Natural killer cell treated with Interleukin-12 subunit alpha and Interleukin-12 subunit beta and Interleukin-15 and Interleukin-18, amount 100 ng/mL, for 72 hours (primary cell): Measurements from ENCODE around the gene DENND6A. TPM values are rescaled to one million over a fixed set of nuclear protein-coding genes. Genes with fewer than 3 reads are reported as not detected.

ENCODE experiments used
- ATAC-seq, 2 donors: fragments of 150-1000 bp; cut with Tn5 transposase in 1 of 2; sonication (Bioruptor Pico), chemical (Tn5 transposase) in 1 of 2; 2 replicates each; pipeline ENCODE4 v1.10.0; 2021
- DNase-seq: peaks from one replicate; pipeline ENCODE4 v3.0.0; 2022; ENCODE audit warnings: low spot score
- H3K27ac Mint-ChIP-seq, 2 donors: 1 replicate in 1 of 2; 2 replicates in 1 of 2; pipeline ENCODE4 v1.8.0; 2022; ENCODE audit warnings: mixed read lengths in 2 of 2, mild to moderate bottlenecking in 1 of 2, moderate library complexity in 1 of 2
- H3K27me3 Mint-ChIP-seq, 2 donors: 1 replicate in 1 of 2; 2 replicates in 1 of 2; pipeline ENCODE4 v1.8.0; 2022; ENCODE audit warnings: mixed read lengths in 2 of 2
- H3K36me3 Mint-ChIP-seq: one replicate; pipeline ENCODE4 v1.8.0; 2022; ENCODE audit warnings: mixed read lengths
- H3K4me1 Mint-ChIP-seq, 2 donors: 1 replicate in 1 of 2; 2 replicates in 1 of 2; pipeline ENCODE4 v1.8.0; 2022; ENCODE audit warnings: low read depth in 2 of 2, mixed read lengths in 2 of 2, mild to moderate bottlenecking in 1 of 2
- H3K4me3 Mint-ChIP-seq: one replicate; pipeline ENCODE4 v1.8.0; 2022; ENCODE audit warnings: mixed read lengths
- H3K9me3 Mint-ChIP-seq: 2 replicates; pipeline ENCODE4 v1.8.0; 2022; ENCODE audit warnings: mixed read lengths
- total RNA-seq, 2 donors: library from RNA; stranded (reverse); gene quantifications; one replicate each; pipeline ENCODE4 v1.2.3, GENCODE V29; 2022

Gene DENND6A
- total RNA-seq, 2 donors from 2014 or later, result 19.2 to 28.6 TPM

GRCh38 chr3:57683286-57683685 is 9.6 kb downstream of the DENND6A start:
- Mint-ChIP-seq H3K27ac (no peak overlapping the region), H3K9me3 (no peaks in the 10 kb centered on the region), H3K4me1 (peaks cover 43 to 60% of the 10 kb centered on the region in 2 donors), H3K4me3 (no peak overlapping the region), H3K36me3 (peaks cover 7% of the 10 kb centered on the region), H3K27me3 (no peaks in the 10 kb centered on the region)
- ATAC-seq (no peak), DNase-seq (no peak)

DNA sequence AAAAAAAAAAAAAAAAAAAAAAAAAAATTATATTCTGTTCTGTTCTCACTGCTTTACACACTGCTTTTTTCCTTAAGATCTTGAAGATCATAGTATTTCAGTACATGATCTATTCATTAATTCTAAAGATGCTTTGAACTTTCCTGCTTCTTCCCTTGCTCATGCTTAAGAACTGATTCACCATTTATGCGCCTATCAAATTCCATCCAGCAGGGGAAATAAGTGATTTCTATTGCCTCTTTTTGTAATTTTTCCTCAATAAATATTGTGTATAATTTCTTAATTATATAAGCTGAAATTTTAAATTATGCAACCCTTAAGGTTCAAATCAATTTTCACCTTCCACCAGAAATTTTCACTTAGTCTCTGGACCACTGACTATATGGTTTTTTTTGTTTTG is 10.6 kb downstream of the DENND6A start:
- H3K36me3 Mint-ChIP-seq, result peaks cover 7% of the 10 kb centered on the region
- H3K4me3 Mint-ChIP-seq, result peak overlapping the region; percentile 30
- no peak overlapping the region for H3K27ac Mint-ChIP-seq
- no peaks in the 10 kb centered on the region for H3K9me3 Mint-ChIP-seq
- DNase-seq (no peak), ATAC-seq (no peak)
- H3K27me3 Mint-ChIP-seq, result no peaks in the 10 kb centered on the region
- H3K4me1 Mint-ChIP-seq, result peaks cover 46 to 63% of the 10 kb centered on the region in 2 donors

DNA sequence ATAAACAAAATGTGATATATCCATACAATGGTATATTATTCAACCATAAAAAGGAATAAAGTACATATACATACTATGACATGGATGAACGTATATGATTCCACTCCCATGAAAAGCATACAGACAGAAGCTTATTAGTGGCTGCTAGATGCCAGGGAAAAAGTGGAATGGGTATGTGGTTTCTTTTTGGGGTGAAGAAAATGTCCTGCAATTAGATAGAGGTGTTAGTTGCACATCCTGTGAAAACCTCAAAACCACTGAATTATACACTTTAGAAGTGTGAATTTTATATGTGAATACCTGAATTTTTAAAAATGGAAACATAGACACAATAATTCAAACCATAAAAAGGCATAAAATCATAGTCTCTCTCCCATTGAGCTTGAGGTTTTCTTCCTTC is 11.2 kb downstream of the DENND6A start:
- no peaks in the 10 kb centered on the region for H3K9me3 Mint-ChIP-seq
- H3K4me3 Mint-ChIP-seq, result peak overlapping the region; percentile 43
- DNase-seq (no peak), ATAC-seq (peak in 1 of 2 donors; percentile 49)
- no peak overlapping the region for H3K27ac Mint-ChIP-seq
- H3K27me3 Mint-ChIP-seq, result no peaks in the 10 kb centered on the region
- peaks cover 45 to 62% of the 10 kb centered on the region in 2 donors for H3K4me1 Mint-ChIP-seq
- peaks cover 7% of the 10 kb centered on the region for H3K36me3 Mint-ChIP-seq

DNA sequence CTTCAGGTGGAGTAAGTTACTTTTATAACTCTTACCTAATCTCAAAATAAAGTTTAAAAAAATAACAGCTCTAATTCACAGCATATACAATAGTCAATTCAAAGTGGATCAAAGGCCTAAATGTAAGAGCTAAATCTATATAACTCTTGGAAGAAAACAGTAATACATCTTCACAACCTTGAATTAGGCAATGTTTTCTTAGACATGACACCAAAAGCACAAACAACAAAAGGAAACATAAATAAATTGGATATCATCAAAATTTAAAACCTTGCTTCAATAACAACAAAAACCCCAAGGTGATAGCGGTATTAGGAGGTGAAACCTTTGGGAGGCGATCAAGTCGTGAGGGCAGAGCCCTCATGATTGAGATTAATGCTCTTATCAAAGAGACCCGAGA is 12.8 kb downstream of the DENND6A start:
- no peaks in the 10 kb centered on the region for H3K9me3 Mint-ChIP-seq
- peaks cover 47 to 64% of the 10 kb centered on the region in 2 donors for H3K4me1 Mint-ChIP-seq
- H3K36me3 Mint-ChIP-seq, result peaks cover 7% of the 10 kb centered on the region
- H3K27ac Mint-ChIP-seq, result peak overlapping the region in 1 of 2 donors; percentile 26
- ATAC-seq, result no peak
- no peak overlapping the region for H3K4me3 Mint-ChIP-seq
- no peak for DNase-seq
- H3K27me3 Mint-ChIP-seq, result no peaks in the 10 kb centered on the region

GRCh38 chr3:57675530-57675929 is 17.3 kb downstream of the DENND6A start:
- no peaks in the 10 kb centered on the region for H3K9me3 Mint-ChIP-seq
- H3K27ac Mint-ChIP-seq, result peak overlapping the region; percentile 52 to 65
- H3K36me3 Mint-ChIP-seq, result peaks cover 8% of the 10 kb centered on the region
- H3K27me3 Mint-ChIP-seq, result no peaks in the 10 kb centered on the region
- ATAC-seq (peak; percentile 55 to 60), DNase-seq (no peak)
- peak overlapping the region; percentile 23 for H3K4me3 Mint-ChIP-seq
- peaks cover 56 to 67% of the 10 kb centered on the region in 2 donors for H3K4me1 Mint-ChIP-seq

DNA sequence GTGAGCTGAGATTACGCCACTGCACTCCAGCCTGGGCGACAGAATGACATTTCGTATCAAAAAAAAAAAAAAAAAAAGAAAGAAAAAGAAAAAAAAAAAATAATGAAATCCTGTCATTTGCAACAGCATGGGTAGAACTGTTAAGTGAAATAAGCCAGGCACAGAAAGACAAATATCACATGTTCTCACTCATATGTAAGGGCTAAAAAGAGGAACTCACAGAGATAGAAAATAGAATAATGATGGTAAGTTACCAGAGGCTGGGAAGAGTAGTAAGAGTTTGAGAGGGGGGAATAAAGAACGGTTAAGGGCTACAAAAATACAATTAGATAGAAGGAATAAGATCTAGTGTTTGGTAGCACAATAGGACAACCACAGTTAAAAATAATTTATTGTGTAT is 19.7 kb downstream of the DENND6A start:
- DNase-seq (no peak), ATAC-seq (no peak)
- Mint-ChIP-seq H3K36me3 (peaks cover 5% of the 10 kb centered on the region), H3K4me3 (no peak overlapping the region), H3K27me3 (no peaks in the 10 kb centered on the region), H3K4me1 (peaks cover 45 to 53% of the 10 kb centered on the region in 2 donors), H3K27ac (peak overlapping the region in 1 of 2 donors; percentile 47), H3K9me3 (no peaks in the 10 kb centered on the region)

- H3K27me3 Mint-ChIP-seq, result no peaks in the 10 kb centered on the region
- no peak for DNase-seq
- ATAC-seq, result no peak
- peaks cover 32 to 39% of the 10 kb centered on the region in 2 donors for H3K4me1 Mint-ChIP-seq
- peak overlapping the region; percentile 83 for H3K4me3 Mint-ChIP-seq
- peak overlapping the region; percentile 91 to 97 for H3K27ac Mint-ChIP-seq
- H3K9me3 Mint-ChIP-seq, result no peaks in the 10 kb centered on the region
- H3K36me3 Mint-ChIP-seq, result peaks cover 5% of the 10 kb centered on the region
Measured at GRCh38 chr3:57670543-57670942, 22.3 kb downstream of the DENND6A start.

GRCh38 chr3:57661404-57661803 is 31.5 kb downstream of the DENND6A start:
- no peak for ATAC-seq
- Mint-ChIP-seq H3K4me3 (no peak overlapping the region), H3K9me3 (no peaks in the 10 kb centered on the region), H3K4me1 (peaks cover 4 to 7% of the 10 kb centered on the region in 2 donors), H3K27me3 (no peaks in the 10 kb centered on the region), H3K27ac (no peak overlapping the region), H3K36me3 (peaks cover 9% of the 10 kb centered on the region)
- no peak for DNase-seq

GRCh38 chr3:57659806-57660439 is 33.0 kb downstream of the DENND6A start:
- no peak for ATAC-seq
- H3K4me3 Mint-ChIP-seq, result no peak overlapping the region
- H3K36me3 Mint-ChIP-seq, result peaks cover 9% of the 10 kb centered on the region
- no peaks in the 10 kb centered on the region for H3K9me3 Mint-ChIP-seq
- peak overlapping the region; percentile 18 to 32 for H3K27ac Mint-ChIP-seq
- peaks cover 7% of the 10 kb centered on the region in 2 donors for H3K4me1 Mint-ChIP-seq
- DNase-seq, result no peak
- no peaks in the 10 kb centered on the region for H3K27me3 Mint-ChIP-seq

DNA sequence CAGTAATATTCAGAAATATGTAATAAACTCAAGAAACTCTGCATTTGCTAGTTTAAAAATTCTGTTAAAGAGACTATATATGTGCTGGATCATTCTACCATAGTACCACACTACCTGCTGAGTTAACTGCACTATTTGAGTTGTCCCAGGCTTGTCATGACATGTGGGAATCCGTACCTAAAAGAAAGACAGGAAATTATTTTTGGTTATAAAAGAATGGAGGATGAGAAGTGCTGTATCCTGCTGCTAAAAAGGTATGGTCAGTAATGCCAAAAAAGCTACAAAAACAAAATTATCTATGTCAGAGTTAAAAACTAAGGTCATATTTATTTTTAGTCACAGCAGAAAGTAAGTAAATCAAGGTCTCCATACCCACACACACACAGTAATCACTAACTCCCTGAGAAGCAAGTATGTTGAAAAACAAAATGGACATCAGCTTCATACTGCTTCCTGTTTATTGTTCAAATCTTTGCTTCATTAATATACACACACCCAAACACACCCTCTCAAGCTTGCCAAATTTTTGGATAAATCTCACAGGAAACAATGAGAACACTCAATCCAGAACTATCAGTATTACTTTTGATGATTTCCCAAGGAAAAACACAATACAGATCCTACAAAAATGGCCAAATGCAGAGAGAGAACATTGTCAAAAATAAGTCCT is 33.7 kb downstream of the DENND6A start:
- H3K4me3 Mint-ChIP-seq, result no peak overlapping the region
- H3K27ac Mint-ChIP-seq, result peak overlapping the region; percentile 18 to 32
- peaks cover 9% of the 10 kb centered on the region for H3K36me3 Mint-ChIP-seq
- DNase-seq, result no peak
- H3K27me3 Mint-ChIP-seq, result no peaks in the 10 kb centered on the region
- no peaks in the 10 kb centered on the region for H3K9me3 Mint-ChIP-seq
- ATAC-seq, result no peak
- peaks cover 7 to 13% of the 10 kb centered on the region in 2 donors for H3K4me1 Mint-ChIP-seq

GRCh38 chr3:57658536-57658935 is 34.3 kb downstream of the DENND6A start:
- Mint-ChIP-seq H3K27me3 (no peaks in the 10 kb centered on the region), H3K4me3 (no peak overlapping the region), H3K36me3 (peaks cover 9% of the 10 kb centered on the region), H3K27ac (peak overlapping the region in 1 of 2 donors; percentile 18), H3K4me1 (peaks cover 7 to 13% of the 10 kb centered on the region in 2 donors), H3K9me3 (no peaks in the 10 kb centered on the region)
- ATAC-seq (no peak), DNase-seq (no peak)

DNA sequence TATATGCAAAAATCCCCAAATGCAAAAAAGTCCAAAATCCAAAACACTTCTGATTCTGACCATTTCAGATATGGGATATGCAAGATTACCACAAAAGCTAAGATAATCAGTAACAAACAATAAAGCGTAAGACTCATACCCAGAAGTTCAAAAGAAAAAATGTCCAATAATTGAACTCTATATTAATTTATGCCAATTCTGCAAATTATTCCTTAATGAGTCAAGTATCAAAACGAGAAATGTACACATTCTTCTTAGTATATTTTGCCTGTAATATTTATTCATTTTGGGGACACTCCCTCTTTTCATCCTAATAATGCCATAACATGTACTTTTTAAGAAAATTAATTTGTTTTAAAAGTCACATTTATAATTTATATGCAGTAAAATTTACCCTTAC is 37.1 kb downstream of the DENND6A start:
- no peaks in the 10 kb centered on the region for H3K9me3 Mint-ChIP-seq
- peaks cover 9% of the 10 kb centered on the region for H3K36me3 Mint-ChIP-seq
- no peaks in the 10 kb centered on the region for H3K27me3 Mint-ChIP-seq
- no peak overlapping the region for H3K4me3 Mint-ChIP-seq
- ATAC-seq (no peak), DNase-seq (no peak)
- no peak overlapping the region for H3K27ac Mint-ChIP-seq
- H3K4me1 Mint-ChIP-seq, result peaks cover 12 to 13% of the 10 kb centered on the region in 2 donors

- H3K4me3 Mint-ChIP-seq, result no peak overlapping the region
- no peaks in the 10 kb centered on the region for H3K9me3 Mint-ChIP-seq
- DNase-seq (no peak), ATAC-seq (no peak)
- H3K27ac Mint-ChIP-seq, result peak overlapping the region in 1 of 2 donors; percentile 73
- H3K27me3 Mint-ChIP-seq, result no peaks in the 10 kb centered on the region
- H3K36me3 Mint-ChIP-seq, result peaks cover 4% of the 10 kb centered on the region
- peaks cover 6 to 10% of the 10 kb centered on the region in 2 donors for H3K4me1 Mint-ChIP-seq
Measured at GRCh38 chr3:57654267-57654666, 38.6 kb downstream of the DENND6A start.

DNA sequence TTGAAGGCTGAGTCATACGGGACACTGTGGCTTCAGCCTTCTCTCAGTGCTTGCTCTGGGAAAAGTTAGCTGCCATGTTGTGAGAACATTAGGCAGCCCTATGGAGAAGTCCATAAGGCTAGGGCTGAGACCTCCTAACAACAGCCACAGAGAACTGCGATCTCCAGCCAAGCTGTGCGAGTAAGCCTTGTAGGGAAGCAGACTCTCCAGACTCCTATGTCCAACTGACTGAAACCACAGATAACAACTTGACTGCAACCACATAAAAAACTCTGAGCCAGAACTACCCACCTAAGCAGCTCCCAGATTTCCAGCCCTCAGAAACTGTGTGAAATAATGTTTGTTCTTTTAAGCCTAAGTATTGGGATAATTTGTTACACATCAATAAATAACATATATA is 40.7 kb downstream of the DENND6A start:
- peaks cover 3% of the 10 kb centered on the region for H3K9me3 Mint-ChIP-seq
- H3K4me3 Mint-ChIP-seq, result no peak overlapping the region
- H3K4me1 Mint-ChIP-seq, result peaks cover 5 to 17% of the 10 kb centered on the region in 2 donors
- no peak overlapping the region for H3K27ac Mint-ChIP-seq
- no peak for ATAC-seq
- peaks cover 17% of the 10 kb centered on the region for H3K36me3 Mint-ChIP-seq
- H3K27me3 Mint-ChIP-seq, result no peaks in the 10 kb centered on the region
- DNase-seq, result no peak
